Measurements from ENCODE around the gene MRPS22.

Gene MRPS22

GRCh38 chr3:139319428-139320402 lies 24.1 kb upstream of the MRPS22 start:
- TF ChIP-seq CTCF (IDR thresholded peaks at IDR 0.05; ENCODE audit: insufficient read depth, low read length, missing control alignments): peak; percentile 27
- POLR2A ChIA-PET: no interaction called here
- DNase-seq (ENCODE audit: low read depth, low spot score): no peak
- CTCF ChIA-PET: interaction anchor here (0.8 to 14.4 kb wide), 9 partner anchors 9 to 396 kb away, joined by 3 to 127 read pairs (median 6); no protein-coding TSS in a partner anchor
- no peak overlapping the region for H3K4me3 ChIP-seq (ENCODE audit: low read depth, low read length)

- POLR2A ChIA-PET: no interaction called here
- H3K4me3 ChIP-seq (ENCODE audit: low read depth, low read length): no peak overlapping the region
- no peak for TF ChIP-seq CTCF (IDR thresholded peaks at IDR 0.05; ENCODE audit: insufficient read depth, low read length, missing control alignments)
- DNase-seq (ENCODE audit: low read depth, low spot score): no peak
- CTCF ChIA-PET: interaction anchor here (1.5 to 14.4 kb wide), 3 partner anchors 8 to 210 kb away, joined by 6 to 127 read pairs (median 24); no protein-coding TSS in a partner anchor
These were observed 23.1 kb upstream of the MRPS22 start for GRCh38 chr3:139320551-139321309.

- ChIA-PET POLR2A (no interaction called here), CTCF (interaction anchor here (1.3 to 14.4 kb wide), 2 partner anchors 211 to 388 kb away, joined by 3 to 127 read pairs; no protein-coding TSS in a partner anchor)
- DNase-seq (ENCODE audit: low read depth, low spot score): no peak
- H3K4me3 ChIP-seq (ENCODE audit: low read depth, low read length): no peak overlapping the region
- TF ChIP-seq CTCF (IDR thresholded peaks at IDR 0.05; ENCODE audit: insufficient read depth, low read length, missing control alignments): no peak
These were observed 21.5 kb upstream of the MRPS22 start for GRCh38 chr3:139322346-139322745.

DNA sequence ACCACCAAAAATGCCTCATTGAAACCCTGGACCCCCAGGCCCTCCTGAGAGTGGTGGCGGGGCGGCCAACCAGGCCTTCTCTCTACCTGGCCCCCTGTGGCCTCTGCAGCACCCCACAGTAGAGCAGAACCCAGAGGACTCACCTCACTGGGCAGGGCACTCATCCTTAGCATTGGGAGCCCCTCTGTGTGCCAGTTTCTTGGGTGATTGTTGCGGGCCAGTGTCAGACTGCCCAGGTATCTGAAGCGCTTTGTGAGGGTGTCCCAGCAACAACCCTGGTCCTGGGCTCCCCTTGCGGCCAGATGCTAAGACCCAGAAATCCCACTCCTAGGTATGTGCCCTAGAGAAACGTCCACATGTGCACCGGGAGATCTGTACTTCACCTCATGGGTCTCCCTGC lies 20.7 kb upstream of the MRPS22 start:
- POLR2A ChIA-PET: no interaction called here
- no peak overlapping the region for H3K4me3 ChIP-seq (ENCODE audit: low read depth, low read length)
- TF ChIP-seq CTCF (IDR thresholded peaks at IDR 0.05; ENCODE audit: insufficient read depth, low read length, missing control alignments): no peak
- DNase-seq (ENCODE audit: low read depth, low spot score): no peak
- CTCF ChIA-PET: interaction anchor here (1.3 to 14.4 kb wide), 2 partner anchors 212 to 389 kb away, joined by 3 to 127 read pairs; no protein-coding TSS in a partner anchor

- no peak for DNase-seq (ENCODE audit: low read depth, low spot score)
- no peak overlapping the region for H3K4me3 ChIP-seq (ENCODE audit: low read depth, low read length)
- CTCF ChIA-PET: interaction anchor here (0.9 to 3.0 kb wide), 2 partner anchors 213 to 401 kb away, joined by 3 to 41 read pairs; no protein-coding TSS in a partner anchor
- POLR2A ChIA-PET: no interaction called here
- no peak for TF ChIP-seq CTCF (IDR thresholded peaks at IDR 0.05; ENCODE audit: insufficient read depth, low read length, missing control alignments)
These were observed 19.4 kb upstream of the MRPS22 start for GRCh38 chr3:139324456-139324855.

Measured in AG04449 (cell line).